SK-N-MC (cell line): ENCODE data around the gene RNASE1.

Experiments
- EZH2 ChIP-seq: fragments of 200-600 bp; sonication (generic); IDR thresholded peaks from one replicate; pipeline ENCODE4 v1.6.1; 2017; ENCODE audit warnings: antibody characterized with exemption
- POLR2AphosphoS5 ChIP-seq: IDR thresholded peaks from 2 replicates; pipeline ENCODE4 v1.6.1; 2012; ENCODE audit warnings: mild to moderate bottlenecking, low read depth, low read length, borderline replicate concordance

DNA sequence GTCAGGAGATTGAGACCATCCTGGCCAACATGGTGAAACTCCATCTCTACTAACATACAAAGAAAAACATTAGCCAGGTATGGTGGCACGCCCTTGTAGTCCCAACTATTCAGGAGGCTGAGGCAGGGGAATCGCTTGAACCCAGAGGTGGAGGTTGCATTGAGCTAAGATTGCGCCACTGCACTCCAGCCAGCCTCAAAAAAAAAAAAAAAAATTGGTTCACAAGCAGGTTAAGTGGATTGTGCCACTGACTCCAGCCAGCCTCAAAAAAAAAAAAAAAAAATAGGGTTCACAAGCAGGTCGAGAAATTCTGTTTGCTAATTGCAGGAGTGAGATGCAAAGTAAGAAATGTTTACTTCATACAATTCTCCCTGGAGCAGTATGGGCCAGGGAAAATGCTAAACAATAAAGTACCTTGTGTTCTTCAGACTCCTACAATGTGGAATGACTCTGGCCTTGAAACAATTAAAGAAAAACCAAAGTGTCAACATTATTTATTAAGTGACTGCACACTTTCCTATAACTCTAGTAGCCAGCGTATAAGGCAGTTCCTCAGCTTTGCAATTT lies 28.3 kb downstream of the RNASE1 start:
- no peak for TF ChIP-seq EZH2
- TF ChIP-seq POLR2AphosphoS5: no peak
